Activated B cell treated with CpG ODN at 0.5 μM for 24 hours (primary cell): ENCODE measurements around the gene CEACAM20. TPM values are rescaled to one million over a fixed set of nuclear protein-coding genes. Genes with fewer than 3 reads are reported as not detected.
A peak's percentile ranks its signal among the peaks of the same experiment; 100 is the strongest.
"Not testable (repeated sequence)": the region's sequence is repeated elsewhere in the genome, so short reads cannot be mapped to it uniquely, and the experiment has no call there.

Source experiments
- ATAC-seq: fragments of 200-7000 bp; cut with Tn5 transposase; one replicate; pipeline ENCODE4 v1.10.0; 2021; ENCODE audit warnings: low read depth, mild to moderate bottlenecking, moderate library complexity
- CTCF ChIA-PET: fragments of 350-600 bp; sonication (Branson Sonifier 250); formaldehyde crosslinking; loops from one replicate; lab custom pipeline; 2021; ENCODE audit warnings: antibody characterized with exemption; lab: Charles Lee
- POLR2A ChIA-PET: fragments of 350-600 bp; sonication (Branson Sonifier 250); formaldehyde crosslinking; loops from one replicate; lab custom pipeline; 2021; ENCODE audit warnings: antibody characterized with exemption; lab: Charles Lee
- DNase-seq: peaks from one replicate; pipeline ENCODE4 v3.0.0; 2022
- H3K27ac Mint-ChIP-seq: one replicate; pipeline ENCODE4 v1.8.0; 2020; ENCODE audit warnings: mixed read lengths
- H3K27me3 Mint-ChIP-seq: one replicate; pipeline ENCODE4 v1.8.0; 2021; ENCODE audit warnings: mixed read lengths
- H3K36me3 Mint-ChIP-seq: one replicate; pipeline ENCODE4 v1.8.0; 2021; ENCODE audit warnings: low read depth, mixed read lengths
- H3K4me1 Mint-ChIP-seq: one replicate; pipeline ENCODE4 v1.8.0; 2021; ENCODE audit warnings: mixed read lengths
- H3K4me3 Mint-ChIP-seq: one replicate; pipeline ENCODE4 v1.8.0; 2020; ENCODE audit warnings: mild to moderate bottlenecking, mixed read lengths
- H3K9me3 Mint-ChIP-seq: one replicate; pipeline ENCODE4 v1.8.0; 2020; ENCODE audit warnings: mixed read lengths
- CTCF ChIP-seq: fragments of 200-600 bp; IDR thresholded peaks from one replicate; pipeline ENCODE4 v1.8.0; 2022; ENCODE audit warnings: antibody characterized with exemption, mild to moderate bottlenecking
- intact Hi-C: fragments of 100-400 bp; cut with micrococcal nuclease; formaldehyde crosslinking; loops from one replicate; pipeline ENCODE4 v1.15.1; 2024
- total RNA-seq: library from RNA; stranded (reverse); gene quantifications from 2 replicates; pipeline ENCODE4 v1.2.3, GENCODE V29; 2022

Gene CEACAM20
- total RNA-seq, 1 donor from 2014 or later = not detected

- Mint-ChIP-seq H3K9me3 (peaks cover 43% of the 10 kb centered on the region), H3K36me3 (peaks cover 58% of the 10 kb centered on the region), H3K27me3 (peaks cover 2% of the 10 kb centered on the region), H3K27ac (no peak overlapping the region), H3K4me3 (peak overlapping the region; percentile 96), H3K4me1 (peaks cover 41% of the 10 kb centered on the region)
- intact Hi-C loops = no loop called here
- TF ChIP-seq CTCF = no peak
- POLR2A ChIA-PET = no interaction called here
- CTCF ChIA-PET = no interaction called here
- no peak for ATAC-seq
- DNase-seq = no peak
Observed at GRCh38 chr19:44498988-44499387, 30.5 kb downstream of the CEACAM20 start.

GRCh38 chr19:44496711-44497110, 32.8 kb downstream of the CEACAM20 start:
- CTCF ChIA-PET = no interaction called here
- no peak overlapping the region for H3K4me3 Mint-ChIP-seq
- intact Hi-C loops = no loop called here

GRCh38 chr19:44476559-44477408, 52.7 kb downstream of the CEACAM20 start:
- intact Hi-C loops = no loop called here

More at GRCh38 chr19:44496711-44497110, 32.8 kb downstream of the CEACAM20 start:
- DNase-seq (no peak), ATAC-seq (no peak)
- H3K9me3 Mint-ChIP-seq = peaks cover 49% of the 10 kb centered on the region
- no peak for TF ChIP-seq CTCF
- peaks cover 41% of the 10 kb centered on the region for H3K4me1 Mint-ChIP-seq
- H3K27ac Mint-ChIP-seq = no peak overlapping the region
- POLR2A ChIA-PET = interaction anchor here (0.6 kb wide), 1 partner anchor 233 kb away, joined by 4 read pairs; no protein-coding TSS in a partner anchor
- peaks cover 79% of the 10 kb centered on the region for H3K36me3 Mint-ChIP-seq
- no peaks in the 10 kb centered on the region for H3K27me3 Mint-ChIP-seq

GRCh38 chr19:44468730-44469129, 60.7 kb downstream of the CEACAM20 start:
- ATAC-seq, CTCF ChIA-PET, H3K4me3 Mint-ChIP-seq, intact Hi-C loops, DNase-seq, H3K4me1 Mint-ChIP-seq, H3K27ac Mint-ChIP-seq, H3K27me3 Mint-ChIP-seq, POLR2A ChIA-PET: not testable (repeated sequence)
- Mint-ChIP-seq H3K36me3 (peaks cover 56% of the 10 kb centered on the region), H3K9me3 (peaks cover 60% of the 10 kb centered on the region)

More at GRCh38 chr19:44476559-44477408, 52.7 kb downstream of the CEACAM20 start:
- Mint-ChIP-seq H3K36me3 (peaks cover 93% of the 10 kb centered on the region), H3K4me1 (no peaks in the 10 kb centered on the region), H3K27ac (peak overlapping the region; percentile 68), H3K4me3 (no peak overlapping the region), H3K9me3 (peaks cover 57% of the 10 kb centered on the region), H3K27me3 (no peaks in the 10 kb centered on the region)
- no peak for DNase-seq
- ChIA-PET POLR2A (no interaction called here), CTCF (no interaction called here)
- no peak for TF ChIP-seq CTCF
- no peak for ATAC-seq

GRCh38 chr19:44462600-44463286, 66.7 kb downstream of the CEACAM20 start:
- Mint-ChIP-seq H3K36me3 (peaks cover 17% of the 10 kb centered on the region), H3K9me3 (peaks cover 46% of the 10 kb centered on the region)
- intact Hi-C loops, H3K4me3 Mint-ChIP-seq, ATAC-seq, CTCF ChIA-PET, H3K4me1 Mint-ChIP-seq, H3K27ac Mint-ChIP-seq, H3K27me3 Mint-ChIP-seq, DNase-seq, POLR2A ChIA-PET: not testable (repeated sequence)

Other genes with a start within 250 kb of the CEACAM20 start
- gene ZNF235, start 224.7 kb downstream of the CEACAM20 start, total RNA-seq = 11.6 and 14.5 TPM in 2 replicates
- gene ZNF112, start 173.0 kb downstream of the CEACAM20 start, total RNA-seq = 2.5 and 2.8 TPM in 2 replicates
- gene ZNF285, start 128.1 kb downstream of the CEACAM20 start, total RNA-seq = 4.5 TPM in 2 replicates
- 3.1 and 3.7 TPM in 2 replicates for gene ZNF229, start 81.2 kb downstream of the CEACAM20 start, total RNA-seq
- gene ZNF180, start 29.2 kb downstream of the CEACAM20 start, total RNA-seq = 11.6 and 14.4 TPM in 2 replicates
- not detected in 2 replicates for gene IGSF23, start 83.9 kb upstream of the CEACAM20 start, total RNA-seq
- 0.10 TPM in 1 of 2 replicates, not detected in the other for gene PVR, start 114.2 kb upstream of the CEACAM20 start, total RNA-seq
- not detected in 2 replicates for gene CEACAM19, start 141.8 kb upstream of the CEACAM20 start, total RNA-seq
- gene CEACAM16, start 169.5 kb upstream of the CEACAM20 start, total RNA-seq = not detected in 2 replicates
- 121 and 149 TPM in 2 replicates for gene BCL3, start 219.0 kb upstream of the CEACAM20 start, total RNA-seq
- gene CBLC, start 248.2 kb upstream of the CEACAM20 start, total RNA-seq = not detected in 2 replicates